ENCODE measurements around the gene TBC1D21. TPM values are rescaled to one million over a fixed set of nuclear protein-coding genes. Genes with fewer than 3 reads are reported as not detected.

Gene TBC1D21
- total and polyA plus RNA-seq, 10 of the 15 experiments (the other 5 are each of a cell fraction or from before 2014, with no cell fraction given), result not detected

DNA sequence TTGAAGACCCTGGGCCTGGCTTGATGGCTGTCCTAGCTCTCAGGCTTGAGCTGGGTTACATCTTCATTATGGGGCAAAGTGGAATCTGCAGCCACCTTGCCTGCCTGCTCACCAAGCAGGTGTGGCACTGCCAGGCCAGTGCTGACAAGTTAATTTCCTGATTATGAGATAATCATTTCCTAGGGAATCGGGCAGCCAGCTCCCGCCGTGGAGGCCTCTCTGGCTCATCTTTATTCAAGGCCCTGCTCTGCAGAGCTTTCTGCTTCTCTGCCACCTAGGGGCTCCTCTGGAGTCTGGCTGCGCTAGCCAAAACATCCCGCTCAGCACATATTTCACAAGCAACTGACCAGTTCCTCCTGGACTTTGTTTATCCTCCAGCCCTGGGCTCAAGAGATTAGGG, 62.8 kb downstream of the TBC1D21 start:
- no peak overlapping the region for H3K4me2 ChIP-seq (ENCODE audit: control insufficient read depth, insufficient read depth)
- no peak overlapping the region for H3K9ac ChIP-seq (ENCODE audit: control insufficient read depth, insufficient read depth, low read length)
- ChIA-PET SMC1A (ENCODE audit: uncharacterized antibody, unreplicated experiment) (interaction anchor here (1.4 kb wide), 1 partner anchor 62 kb away, joined by 3 read pairs; no protein-coding TSS in a partner anchor), POLR2A (no interaction called here), CTCF (interaction anchor here (1.0 to 1.6 kb wide), 3 partner anchors 15 to 62 kb away, joined by 4 read pairs; partner anchors contain the start of gene TBC1D21), RAD21 (ENCODE audit: unreplicated experiment) (interaction anchor here (1.1 kb wide), 1 partner anchor 29 kb away, joined by 3 read pairs; no protein-coding TSS in a partner anchor)
- H3K9me3 ChIP-seq (replicated peaks; ENCODE audit: control insufficient read depth, insufficient read depth, low read length), result no peaks in the 10 kb centered on the region
- H3K27ac ChIP-seq (ENCODE audit: control insufficient read depth, insufficient read depth), result no peak overlapping the region
- H3K4me1 ChIP-seq (ENCODE audit: control insufficient read depth, insufficient read depth, low read length), result no peaks in the 10 kb centered on the region
- H3K79me2 ChIP-seq (ENCODE audit: control insufficient read depth, insufficient read depth, low read length), result no peaks in the 10 kb centered on the region
- in situ Hi-C loops (cut with MboI) (no loop called here), intact Hi-C loops (cut with micrococcal nuclease; ENCODE audit: unreplicated experiment) (no loop called here)
- FAIRE-seq (no peak), ATAC-seq (no peak), DNase-seq (ENCODE audit: low read depth, low spot score) (no peak)
- 45% methylated on average over 5 of the region's 5 CpGs for WGBS (ENCODE audit: insufficient coverage, insufficient replicate concordance, low lambda C conversion rate, missing lambda C conversion rate)
- no peaks in the 10 kb centered on the region for H4K20me1 ChIP-seq (ENCODE audit: control insufficient read depth, insufficient read depth)
- H3K27me3 ChIP-seq (replicated peaks in 1 of 2; ENCODE audit: control insufficient read depth in 2 of 2, insufficient read depth in 2 of 2, low read length in 1 of 2), result peaks cover 3 to 8% of the 10 kb centered on the region in 2 experiments; a peak in 2 of 4 replicates
- no peak overlapping the region for H3K4me3 ChIP-seq
- no peak for TF ChIP-seq KDM1A (IDR thresholded peaks at IDR 0.05; ENCODE audit: borderline replicate concordance)
- no peak for TF ChIP-seq CBFB (IDR thresholded peaks at IDR 0.05; ENCODE audit: low read depth)
- no peak for TF ChIP-seq YBX1 (IDR thresholded peaks at IDR 0.05)
- H2AFZ ChIP-seq (ENCODE audit: control insufficient read depth, low read depth, low read length), result no peak overlapping the region
- H3K36me3 ChIP-seq (ENCODE audit: control insufficient read depth in 2 of 2, insufficient read depth in 2 of 2, low read length in 1 of 2), result no peaks in the 10 kb centered on the region
- no TSS peak for BruUV-seq (replicated peaks)

GRCh38 chr15:73936588-73937290, 63.4 kb downstream of the TBC1D21 start:
- FAIRE-seq (no peak), ATAC-seq (no peak), DNase-seq (ENCODE audit: low read depth, low spot score) (no peak)
- ChIA-PET RAD21 (ENCODE audit: unreplicated experiment) (no interaction called here), SMC1A (ENCODE audit: uncharacterized antibody, unreplicated experiment) (interaction anchor here (1.4 kb wide), 1 partner anchor 63 kb away, joined by 3 read pairs; no protein-coding TSS in a partner anchor), POLR2A (no interaction called here), CTCF (interaction anchor here (0.6 to 1.6 kb wide), 3 partner anchors 14 to 104 kb away, joined by 3 to 4 read pairs (median 4); partner anchors contain the start of gene TBC1D21)
- Histone ChIP-seq H3K36me3 (ENCODE audit: control insufficient read depth in 2 of 2, insufficient read depth in 2 of 2, low read length in 1 of 2) (no peaks in the 10 kb centered on the region), H3K79me2 (ENCODE audit: control insufficient read depth, insufficient read depth, low read length) (no peaks in the 10 kb centered on the region), H3K27me3 (replicated peaks in 1 of 2; ENCODE audit: control insufficient read depth in 2 of 2, insufficient read depth in 2 of 2, low read length in 1 of 2) (peaks cover 3 to 6% of the 10 kb centered on the region in 2 experiments; a peak in 2 of 4 replicates), H3K9ac (ENCODE audit: control insufficient read depth, insufficient read depth, low read length) (no peak overlapping the region), H2AFZ (ENCODE audit: control insufficient read depth, low read depth, low read length) (no peak overlapping the region), H3K4me1 (ENCODE audit: control insufficient read depth, insufficient read depth, low read length) (no peaks in the 10 kb centered on the region), H4K20me1 (ENCODE audit: control insufficient read depth, insufficient read depth) (no peaks in the 10 kb centered on the region), H3K9me3 (replicated peaks; ENCODE audit: control insufficient read depth, insufficient read depth, low read length) (no peaks in the 10 kb centered on the region), H3K4me2 (ENCODE audit: control insufficient read depth, insufficient read depth) (no peak overlapping the region), H3K27ac (ENCODE audit: control insufficient read depth, insufficient read depth) (no peak overlapping the region), H3K4me3 (no peak overlapping the region)
- intact Hi-C loops (cut with micrococcal nuclease; ENCODE audit: unreplicated experiment), result no loop called here
- WGBS (ENCODE audit: insufficient coverage, insufficient replicate concordance, low lambda C conversion rate, missing lambda C conversion rate), result 20% methylated on average over 12 of the region's 12 CpGs
- BruUV-seq (replicated peaks), result no TSS peak
- in situ Hi-C loops (cut with MboI), result no loop called here
- TF ChIP-seq SIX5 (IDR thresholded peaks at IDR 0.05; ENCODE audit: low read depth, low read length, severe bottlenecking), result no peak
- no peak for TF ChIP-seq YBX1 (IDR thresholded peaks at IDR 0.05)
- TF ChIP-seq MXI1 (IDR thresholded peaks at IDR 0.05; ENCODE audit: low read depth, low read length), result no peak
- no peak for TF ChIP-seq ZNF622 (IDR thresholded peaks at IDR 0.05)
- TF ChIP-seq, protein P1, sequence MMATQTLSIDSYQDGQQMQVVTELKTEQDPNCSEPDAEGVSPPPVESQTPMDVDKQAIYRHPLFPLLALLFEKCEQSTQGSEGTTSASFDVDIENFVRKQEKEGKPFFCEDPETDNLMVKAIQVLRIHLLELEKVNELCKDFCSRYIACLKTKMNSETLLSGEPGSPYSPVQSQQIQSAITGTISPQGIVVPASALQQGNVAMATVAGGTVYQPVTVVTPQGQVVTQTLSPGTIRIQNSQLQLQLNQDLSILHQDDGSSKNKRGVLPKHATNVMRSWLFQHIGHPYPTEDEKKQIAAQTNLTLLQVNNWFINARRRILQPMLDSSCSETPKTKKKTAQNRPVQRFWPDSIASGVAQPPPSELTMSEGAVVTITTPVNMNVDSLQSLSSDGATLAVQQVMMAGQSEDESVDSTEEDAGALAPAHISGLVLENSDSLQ (IDR thresholded peaks at IDR 0.05), result no peak
- TF ChIP-seq TCF3 (IDR thresholded peaks at IDR 0.05; ENCODE audit: borderline replicate concordance, insufficient read depth, low read depth, low read length), result no peak
- TF ChIP-seq ZNF274 (IDR thresholded peaks at IDR 0.05; ENCODE audit: insufficient read depth, insufficient read length), result no peak
- TF ChIP-seq PML (IDR thresholded peaks at IDR 0.05; ENCODE audit: low read length), result no peak
- no peak for TF ChIP-seq CREB1 (IDR thresholded peaks at IDR 0.05; ENCODE audit: low read depth)
- TF ChIP-seq, protein P2, sequence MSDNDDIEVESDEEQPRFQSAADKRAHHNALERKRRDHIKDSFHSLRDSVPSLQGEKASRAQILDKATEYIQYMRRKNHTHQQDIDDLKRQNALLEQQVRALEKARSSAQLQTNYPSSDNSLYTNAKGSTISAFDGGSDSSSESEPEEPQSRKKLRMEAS (IDR thresholded peaks at IDR 0.05; ENCODE audit: low read depth, low read length), result no peak
- TF ChIP-seq HDGF (IDR thresholded peaks at IDR 0.05), result no peak
- no peak for TF ChIP-seq E2F8 (IDR thresholded peaks at IDR 0.05; ENCODE audit: low read depth, partially characterized antibody)
